ENCODE data around the gene CD14.

DNA sequence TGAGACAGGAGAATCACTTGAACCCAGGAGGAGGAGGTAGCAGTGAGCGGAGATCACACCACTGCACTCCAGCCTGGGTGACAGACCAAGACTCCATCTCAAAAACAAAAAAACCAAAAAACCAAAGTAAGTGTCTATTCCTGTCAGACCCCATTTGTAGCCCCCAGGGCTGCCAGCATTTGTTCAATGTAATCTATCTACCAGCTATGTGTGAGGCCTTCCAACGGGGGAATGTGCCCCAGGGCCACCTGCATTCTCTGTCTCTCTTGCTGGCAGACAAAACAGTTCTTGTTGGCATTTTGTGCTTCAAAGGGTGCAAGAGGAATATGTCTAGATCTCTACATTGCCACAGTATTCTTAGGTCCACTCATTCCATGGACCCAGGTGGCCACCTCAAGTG, 34.1 kb downstream of the CD14 start:
- TF ChIP-seq, protein P1, sequence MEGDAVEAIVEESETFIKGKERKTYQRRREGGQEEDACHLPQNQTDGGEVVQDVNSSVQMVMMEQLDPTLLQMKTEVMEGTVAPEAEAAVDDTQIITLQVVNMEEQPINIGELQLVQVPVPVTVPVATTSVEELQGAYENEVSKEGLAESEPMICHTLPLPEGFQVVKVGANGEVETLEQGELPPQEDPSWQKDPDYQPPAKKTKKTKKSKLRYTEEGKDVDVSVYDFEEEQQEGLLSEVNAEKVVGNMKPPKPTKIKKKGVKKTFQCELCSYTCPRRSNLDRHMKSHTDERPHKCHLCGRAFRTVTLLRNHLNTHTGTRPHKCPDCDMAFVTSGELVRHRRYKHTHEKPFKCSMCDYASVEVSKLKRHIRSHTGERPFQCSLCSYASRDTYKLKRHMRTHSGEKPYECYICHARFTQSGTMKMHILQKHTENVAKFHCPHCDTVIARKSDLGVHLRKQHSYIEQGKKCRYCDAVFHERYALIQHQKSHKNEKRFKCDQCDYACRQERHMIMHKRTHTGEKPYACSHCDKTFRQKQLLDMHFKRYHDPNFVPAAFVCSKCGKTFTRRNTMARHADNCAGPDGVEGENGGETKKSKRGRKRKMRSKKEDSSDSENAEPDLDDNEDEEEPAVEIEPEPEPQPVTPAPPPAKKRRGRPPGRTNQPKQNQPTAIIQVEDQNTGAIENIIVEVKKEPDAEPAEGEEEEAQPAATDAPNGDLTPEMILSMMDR (IDR thresholded peaks at IDR 0.05; ENCODE audit: insufficient read depth, low read depth, low read length): no peak
- TF ChIP-seq EZH2 (IDR thresholded peaks at IDR 0.05; ENCODE audit: insufficient read depth, low read length): no peak
